HG02884 (cell line): ENCODE data around the gene XCL1.
"Not testable (repeated sequence)": the region's sequence is repeated elsewhere in the genome, so short reads cannot be mapped to it uniquely, and the experiment has no call there.

Source experiments
- ATAC-seq: cut with Tn5 transposase; IDR thresholded peaks from one replicate; pipeline ENCODE4 v1.9.1; 2021; ENCODE audit warnings: mild to moderate bottlenecking, moderate library complexity; ENCODE audit not compliant: unreplicated experiment

XCL1 gene

GRCh38 chr1:168576245-168576688, at the start of gene XCL1:
XCL1 (plus strand) TSS chr1:168576605; CDS start chr1:168576638, 33 bp downstream.
- not testable (repeated sequence) for ATAC-seq

- no peak for ATAC-seq
Observed at GRCh38 chr1:168529518-168529917, 46.9 kb upstream of the XCL1 start.

GRCh38 chr1:168531615-168532345, 44.6 kb upstream of the XCL1 start:
- no peak for ATAC-seq

DNA sequence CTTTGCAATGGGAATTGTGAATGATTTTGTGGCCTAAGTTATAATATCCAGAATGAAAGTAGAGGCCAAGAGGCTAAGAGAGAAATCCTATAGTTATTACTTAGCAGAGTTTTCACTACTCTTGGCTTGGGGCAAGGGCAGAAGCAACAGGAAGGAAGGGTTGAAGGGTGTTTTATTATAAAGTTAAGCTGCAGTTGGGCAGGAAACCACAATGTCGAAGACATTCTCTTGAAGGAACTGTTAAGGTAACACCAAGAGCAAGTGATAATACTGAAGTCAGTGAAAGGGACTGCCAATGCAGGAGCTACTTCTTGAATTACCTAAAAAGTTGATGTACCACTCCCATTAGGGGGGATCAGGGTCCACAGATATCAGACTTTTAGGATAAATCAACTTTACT, 40.9 kb upstream of the XCL1 start:
- no peak for ATAC-seq

DNA sequence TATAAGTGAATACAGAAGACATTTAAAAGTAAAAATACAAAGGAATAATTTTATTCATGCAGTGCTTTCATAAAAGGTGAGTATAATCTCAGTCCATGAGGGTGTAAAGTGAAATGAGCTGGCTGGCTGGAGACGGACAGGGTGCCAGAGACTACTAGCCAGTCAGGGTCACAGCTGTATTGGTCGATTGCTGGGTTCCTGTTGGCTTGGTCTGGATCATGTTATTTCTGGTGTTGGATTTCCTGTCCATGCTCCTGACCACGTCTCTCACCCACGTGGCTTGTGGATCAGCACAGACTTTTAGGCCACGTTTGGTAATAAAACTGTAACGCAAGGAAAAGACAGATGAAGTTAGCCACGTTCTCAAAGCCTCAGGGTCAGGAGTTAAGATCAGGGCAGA, 35.6 kb upstream of the XCL1 start:
- not testable (repeated sequence) for ATAC-seq

GRCh38 chr1:168542978-168543377, 33.4 kb upstream of the XCL1 start:
- not testable (repeated sequence) for ATAC-seq

- ATAC-seq: not testable (repeated sequence)
Observed at GRCh38 chr1:168543840-168544498, 32.4 kb upstream of the XCL1 start, which contains the start of gene XCL2. XCL2 (minus strand) TSS chr1:168543997; CDS start chr1:168543964, 33 bp downstream.

GRCh38 chr1:168545678-168546552, 30.5 kb upstream of the XCL1 start:
- ATAC-seq: not testable (repeated sequence)

DNA sequence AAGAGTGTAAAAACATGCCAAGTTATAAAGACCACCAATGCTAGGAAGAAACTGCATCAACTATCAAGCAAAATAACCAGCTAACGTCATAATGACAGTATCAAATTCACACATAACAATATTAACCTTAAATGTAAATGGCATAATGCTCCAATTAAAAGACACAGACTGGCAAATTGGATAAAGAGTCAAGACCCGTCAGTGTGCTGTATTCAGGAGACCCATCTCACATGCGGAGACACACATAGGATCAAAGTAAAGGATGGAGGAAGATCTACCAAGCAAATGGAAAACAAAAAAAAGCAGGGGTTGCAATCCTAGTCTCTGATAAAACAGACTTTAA, 29.9 kb upstream of the XCL1 start:
- ATAC-seq: not testable (repeated sequence)

DNA sequence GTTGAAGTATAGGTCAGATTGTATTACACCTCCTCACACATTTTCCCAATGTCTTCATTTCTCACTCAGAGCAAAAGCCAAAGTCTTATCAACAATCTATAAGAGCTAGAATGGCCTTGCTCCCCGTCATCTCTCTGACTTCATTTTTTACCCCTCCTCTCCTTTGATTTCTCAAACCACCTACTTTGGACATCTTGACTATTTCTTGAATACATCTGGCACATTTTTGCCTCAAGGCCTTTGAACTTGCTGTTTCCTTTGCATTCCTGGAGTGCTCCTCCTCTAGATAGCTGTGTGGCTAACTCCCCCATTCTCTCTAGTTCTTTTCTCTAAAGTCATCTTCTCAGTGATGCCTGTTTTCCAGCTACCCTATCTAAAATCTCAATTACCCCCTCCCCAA, 25.4 kb upstream of the XCL1 start:
- ATAC-seq: no peak

DNA sequence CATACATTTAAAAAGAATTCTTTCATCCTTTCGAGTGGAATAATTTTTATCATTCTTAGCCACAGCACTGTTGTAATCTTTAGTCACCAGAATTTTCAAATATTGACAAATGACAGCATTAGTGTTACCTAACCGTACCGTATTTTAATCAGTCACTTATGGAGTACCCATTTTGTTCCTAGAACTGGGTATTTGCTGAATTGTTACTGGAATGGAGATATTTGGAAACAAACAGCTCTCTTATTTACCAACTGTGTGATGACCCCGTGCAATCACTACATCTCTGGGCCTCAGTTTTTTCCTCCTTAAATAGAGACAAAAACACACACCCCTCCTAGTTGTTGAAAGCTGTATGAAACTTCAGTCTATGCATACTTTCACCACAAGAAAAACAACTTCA, 24.7 kb upstream of the XCL1 start:
- no peak for ATAC-seq

GRCh38 chr1:168552961-168553360, 23.4 kb upstream of the XCL1 start:
- ATAC-seq: no peak

DNA sequence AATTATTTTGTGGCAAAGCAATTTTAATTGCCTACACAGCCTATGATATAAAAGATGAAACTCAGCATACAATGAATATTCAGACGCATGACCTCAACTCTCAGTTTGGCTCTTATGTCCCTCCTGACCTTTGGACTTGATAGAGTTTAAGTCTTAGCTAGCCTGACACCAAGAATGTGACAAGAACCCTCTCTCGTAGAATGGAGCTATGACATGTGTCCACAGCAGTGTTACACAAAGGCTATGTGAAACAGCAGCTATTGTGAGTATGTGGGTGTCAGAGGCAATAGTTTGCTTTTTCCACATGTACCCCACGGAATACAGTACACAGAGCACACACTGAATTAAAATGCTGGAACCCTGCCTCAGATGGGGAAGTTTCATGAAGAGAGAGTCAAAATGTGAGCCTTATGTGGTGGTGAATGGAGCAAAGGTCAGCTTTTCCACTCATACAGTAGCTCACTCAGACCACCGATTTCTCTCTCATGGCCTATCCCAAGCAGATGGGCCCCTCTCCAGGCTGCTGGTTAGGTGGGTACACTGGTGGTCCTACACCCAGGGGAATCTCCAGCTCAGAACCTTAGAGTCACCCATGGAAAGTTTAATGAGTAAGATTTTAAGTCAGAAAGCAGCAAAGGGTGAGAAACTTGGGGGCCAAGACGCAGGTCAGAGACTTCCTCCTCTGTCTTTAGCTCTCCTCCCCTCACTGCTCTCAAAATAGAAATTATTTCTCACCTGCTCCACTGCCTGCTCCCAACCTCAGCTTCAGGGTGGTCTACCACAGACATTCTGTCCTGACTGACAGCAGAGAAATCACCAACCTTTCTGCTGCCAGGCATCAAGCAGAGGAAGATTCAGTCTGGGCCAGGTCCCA, 22.5 kb upstream of the XCL1 start:
- ATAC-seq: no peak

DNA sequence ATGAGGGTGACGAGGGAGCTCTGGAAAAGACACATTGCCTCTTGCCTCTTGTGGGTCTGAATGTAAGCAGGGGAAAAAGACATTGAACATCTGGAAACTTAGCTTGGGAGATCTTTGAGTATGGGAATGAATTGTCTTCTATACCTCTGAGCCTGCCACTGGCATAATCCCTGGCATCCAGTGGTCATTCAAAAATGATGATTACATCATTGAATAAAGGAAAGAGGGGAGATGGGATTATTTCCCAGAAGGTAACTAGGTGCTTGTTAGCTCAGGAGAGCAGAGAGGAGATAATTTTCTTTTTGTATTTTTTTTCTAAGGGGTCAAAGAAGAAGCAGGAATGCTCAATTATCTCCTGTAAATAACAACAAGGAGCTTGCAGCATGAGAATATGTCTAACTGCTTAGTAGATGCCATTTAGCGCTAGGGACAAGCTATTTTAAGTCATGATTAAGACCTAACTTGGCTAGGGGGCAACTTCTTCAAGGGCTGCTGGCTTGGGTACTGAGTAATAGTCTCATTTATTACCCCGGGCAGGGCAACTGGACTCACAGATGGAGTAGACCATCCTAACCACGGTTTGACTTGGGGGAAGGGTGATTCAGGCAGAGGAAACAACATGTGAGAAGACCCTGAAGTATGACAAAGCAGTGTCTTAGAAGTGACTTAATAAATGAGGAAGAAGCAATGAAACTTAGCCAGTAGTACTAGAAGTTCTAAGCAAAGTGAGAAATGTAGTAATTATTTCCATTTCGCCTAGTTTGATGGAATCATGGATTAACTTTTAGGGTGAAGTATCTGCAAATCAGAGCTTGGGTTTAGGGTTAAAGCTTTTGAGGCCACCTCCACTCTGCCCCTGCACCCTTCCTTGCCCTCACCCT, 21.6 kb upstream of the XCL1 start:
- ATAC-seq: no peak

- ATAC-seq: no peak
Observed at GRCh38 chr1:168555508-168556046, 20.8 kb upstream of the XCL1 start.

- no peak for ATAC-seq
Observed at GRCh38 chr1:168556647-168557046, 19.8 kb upstream of the XCL1 start.

- no peak for ATAC-seq
Observed at GRCh38 chr1:168560370-168560769, 16.0 kb upstream of the XCL1 start.

GRCh38 chr1:168561989-168562388, 14.4 kb upstream of the XCL1 start:
- ATAC-seq: no peak

- no peak for ATAC-seq
Observed at GRCh38 chr1:168565825-168566224, 10.6 kb upstream of the XCL1 start.
